Measurements from ENCODE around the gene TTLL11.

The TTLL11 gene

DNA sequence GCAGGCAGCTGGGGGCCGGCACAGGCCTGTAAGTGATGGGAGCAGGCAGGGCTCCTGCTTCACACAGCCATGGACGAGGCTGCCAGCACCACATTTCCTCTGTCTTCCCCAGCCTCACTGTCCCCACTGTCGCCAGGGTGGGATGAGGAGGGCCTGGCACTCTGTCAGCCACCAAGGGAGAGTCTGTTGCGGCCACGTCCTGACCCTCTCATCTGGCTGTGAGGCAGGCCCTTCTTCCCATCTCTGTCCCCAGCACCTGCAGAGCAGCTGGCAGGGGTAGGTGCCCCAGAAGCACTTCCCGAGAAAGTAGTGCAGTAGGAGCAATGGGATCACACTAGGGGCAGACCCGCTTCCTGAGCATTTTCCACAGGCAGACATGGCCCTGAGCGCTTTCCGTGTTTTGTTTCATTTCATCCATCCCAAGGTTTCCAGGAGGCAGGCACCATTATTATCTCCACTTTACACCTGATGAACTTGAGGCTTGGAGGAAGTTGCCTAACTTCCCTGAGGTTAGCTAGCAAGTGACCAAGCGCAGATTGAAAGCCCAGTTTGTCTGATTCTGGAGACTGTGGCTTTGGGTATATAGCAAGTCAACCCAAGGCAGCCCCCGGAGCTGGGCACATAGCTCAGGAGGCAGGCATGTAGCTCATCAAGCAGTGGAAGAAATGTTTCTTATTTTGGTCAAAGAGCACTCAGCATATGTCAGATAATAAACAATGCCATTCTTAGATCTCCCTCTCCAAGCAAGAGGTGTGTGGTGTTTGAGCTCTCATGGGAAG, 239.3 kb downstream of the TTLL11 start:
- Histone ChIP-seq H3K4me1 (ENCODE audit: insufficient read depth, low read length) (no peaks in the 10 kb centered on the region), H3K9ac (ENCODE audit: low read depth, low read length) (no peak overlapping the region), H3K9me3 (ENCODE audit: control insufficient read depth, insufficient read depth, low read length) (no peaks in the 10 kb centered on the region), H3K36me3 (ENCODE audit: insufficient read depth, low read length) (no peaks in the 10 kb centered on the region)

DNA sequence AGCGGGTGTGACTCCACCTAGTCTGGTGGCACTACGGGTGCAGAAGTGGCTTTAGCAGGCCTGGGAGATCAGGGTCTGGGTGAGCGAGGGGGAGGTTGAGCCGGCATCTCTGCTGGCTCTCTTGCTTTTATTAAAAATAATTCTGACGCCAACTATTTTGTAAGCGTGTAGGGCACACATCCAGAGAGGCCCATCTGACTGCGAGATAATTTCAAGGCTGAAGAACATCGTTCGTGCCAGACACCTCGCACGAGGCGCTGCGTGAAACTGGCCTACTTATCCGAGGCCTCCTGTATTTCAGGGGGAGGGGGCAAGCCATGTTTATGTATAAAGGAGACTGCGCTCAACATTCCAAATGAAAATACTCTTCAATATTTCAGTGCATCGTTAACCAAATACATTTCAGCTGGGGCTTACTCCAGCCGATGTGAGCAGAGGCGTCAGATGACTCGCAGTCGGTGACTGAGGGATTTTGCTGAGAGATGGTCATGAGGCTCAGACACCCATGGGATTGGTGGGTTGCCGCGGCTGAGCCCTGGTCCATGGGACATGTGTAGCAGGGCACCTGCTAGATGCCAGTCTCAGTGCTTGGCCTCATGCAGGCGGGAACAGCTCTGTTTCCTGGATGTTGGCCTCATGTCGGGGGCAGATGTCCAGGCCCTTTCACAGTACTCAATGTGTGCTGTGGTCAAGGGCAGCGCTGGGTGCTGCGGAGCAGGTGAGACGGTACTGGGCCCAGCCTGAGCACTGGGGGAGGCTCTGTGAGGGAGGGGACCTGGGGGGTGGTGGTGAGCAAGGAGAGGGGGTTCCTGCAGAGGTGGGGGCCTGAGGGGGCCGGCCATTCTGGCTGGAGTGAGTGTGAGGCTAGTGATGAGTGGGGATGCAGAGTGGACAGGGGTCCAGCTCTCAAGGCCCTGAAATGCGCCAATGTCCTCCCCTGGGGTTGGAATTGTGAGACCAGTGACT, 240.2 kb downstream of the TTLL11 start:
- no peaks in the 10 kb centered on the region for H3K9me3 ChIP-seq (ENCODE audit: control insufficient read depth, insufficient read depth, low read length)
- no peaks in the 10 kb centered on the region for H3K4me1 ChIP-seq (ENCODE audit: insufficient read depth, low read length)
- no peak overlapping the region for H3K9ac ChIP-seq (ENCODE audit: low read depth, low read length)
- H3K36me3 ChIP-seq (ENCODE audit: insufficient read depth, low read length): no peaks in the 10 kb centered on the region

DNA sequence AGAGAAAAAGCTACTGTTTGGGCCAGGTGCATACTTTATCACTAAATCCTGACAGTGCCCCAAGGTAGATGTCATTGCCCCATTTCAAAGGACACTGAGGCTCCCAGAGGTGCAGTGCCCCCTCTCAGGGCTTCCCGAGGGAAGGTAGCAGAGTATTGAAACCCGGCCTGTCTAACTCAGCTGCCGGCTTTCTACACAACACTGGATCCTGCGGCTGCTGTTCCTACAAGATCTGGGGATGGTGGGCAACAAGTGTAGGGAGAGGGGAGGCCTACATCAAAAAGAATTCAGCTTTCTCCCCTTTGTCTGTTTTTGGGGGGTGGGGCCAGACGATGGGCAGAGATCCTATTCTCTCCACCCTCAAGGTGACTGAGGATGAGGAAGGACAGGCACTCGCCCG, 240.9 kb downstream of the TTLL11 start:
- no peaks in the 10 kb centered on the region for H3K36me3 ChIP-seq (ENCODE audit: insufficient read depth, low read length)
- no peaks in the 10 kb centered on the region for H3K4me1 ChIP-seq (ENCODE audit: insufficient read depth, low read length)
- no peak overlapping the region for H3K9ac ChIP-seq (ENCODE audit: low read depth, low read length)
- no peaks in the 10 kb centered on the region for H3K9me3 ChIP-seq (ENCODE audit: control insufficient read depth, insufficient read depth, low read length)

DNA sequence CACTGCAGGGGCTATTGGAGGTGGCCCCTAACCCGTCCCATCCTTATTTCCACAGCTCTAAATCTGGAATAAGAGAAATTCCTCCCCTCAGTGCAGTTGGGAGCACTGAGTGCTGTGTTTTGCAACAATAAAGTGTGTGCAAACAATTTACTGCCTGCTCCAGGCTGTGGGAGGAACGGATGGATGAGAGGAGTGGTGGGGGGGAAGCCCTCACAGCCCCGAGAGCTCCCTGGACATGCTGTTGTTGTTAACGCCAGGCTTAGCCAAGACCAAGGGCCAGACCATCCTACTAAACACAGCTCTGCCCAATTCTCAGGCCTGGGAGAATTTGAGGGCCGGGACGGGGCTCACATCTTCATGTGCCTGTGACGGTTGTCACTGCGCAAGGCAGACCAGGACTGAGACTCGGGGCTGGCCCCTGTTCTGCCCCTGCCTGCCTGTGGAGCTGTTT, 241.4 kb downstream of the TTLL11 start:
- H3K9me3 ChIP-seq (ENCODE audit: control insufficient read depth, insufficient read depth, low read length): no peaks in the 10 kb centered on the region
- H3K9ac ChIP-seq (ENCODE audit: low read depth, low read length): no peak overlapping the region
- no peaks in the 10 kb centered on the region for H3K4me1 ChIP-seq (ENCODE audit: insufficient read depth, low read length)
- no peaks in the 10 kb centered on the region for H3K36me3 ChIP-seq (ENCODE audit: insufficient read depth, low read length)

DNA sequence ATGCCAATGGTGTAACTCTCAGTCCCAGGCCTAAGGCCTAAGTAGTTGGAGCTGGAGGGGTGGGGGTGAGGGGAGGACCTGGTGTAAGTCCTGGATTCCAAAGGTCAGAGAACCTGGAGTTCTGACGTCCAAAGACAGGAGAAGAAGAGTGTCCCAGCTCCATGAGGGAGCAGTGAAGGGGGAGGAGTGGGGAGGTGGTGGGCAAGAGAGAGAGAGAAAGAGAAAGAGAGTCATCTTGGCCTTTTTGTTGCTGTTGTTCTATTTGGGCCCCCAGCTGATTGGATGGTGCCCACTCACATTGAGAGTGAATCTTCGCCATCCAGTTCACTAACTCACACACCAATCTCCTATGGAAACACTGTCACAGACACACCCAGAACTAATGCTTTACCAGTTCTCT, 242.7 kb downstream of the TTLL11 start:
- Histone ChIP-seq H3K9me3 (ENCODE audit: control insufficient read depth, insufficient read depth, low read length) (no peaks in the 10 kb centered on the region), H3K4me1 (ENCODE audit: insufficient read depth, low read length) (no peaks in the 10 kb centered on the region), H3K9ac (ENCODE audit: low read depth, low read length) (no peak overlapping the region), H3K36me3 (ENCODE audit: insufficient read depth, low read length) (no peaks in the 10 kb centered on the region)

DNA sequence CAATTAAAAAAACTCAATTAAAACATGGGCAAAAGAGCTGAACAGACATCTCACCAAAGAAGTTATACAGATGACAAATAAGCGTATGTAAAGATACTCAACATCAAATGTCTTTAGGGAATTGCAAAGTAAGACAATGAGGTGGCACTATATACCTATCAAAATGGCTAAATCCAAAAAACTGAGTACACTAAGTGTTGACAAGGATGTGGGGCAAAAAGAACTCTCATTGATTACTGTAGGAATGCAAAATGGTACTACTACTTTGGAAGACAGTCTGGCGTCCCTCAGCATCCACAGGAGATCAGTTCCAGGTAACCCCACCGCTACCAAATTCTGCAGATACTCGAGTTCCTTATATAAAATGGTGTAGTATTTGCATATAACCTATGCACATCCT, 243.6 kb downstream of the TTLL11 start:
- Histone ChIP-seq H3K4me1 (ENCODE audit: insufficient read depth, low read length) (no peaks in the 10 kb centered on the region), H3K36me3 (ENCODE audit: insufficient read depth, low read length) (no peaks in the 10 kb centered on the region), H3K9ac (ENCODE audit: low read depth, low read length) (no peak overlapping the region), H3K9me3 (ENCODE audit: control insufficient read depth, insufficient read depth, low read length) (no peaks in the 10 kb centered on the region)

- Histone ChIP-seq H3K36me3 (ENCODE audit: insufficient read depth, low read length) (no peaks in the 10 kb centered on the region), H3K9me3 (ENCODE audit: control insufficient read depth, insufficient read depth, low read length) (no peaks in the 10 kb centered on the region), H3K9ac (ENCODE audit: low read depth, low read length) (no peak overlapping the region), H3K4me1 (ENCODE audit: insufficient read depth, low read length) (no peaks in the 10 kb centered on the region)
Measured at GRCh38 chr9:121844562-121844961, 248.5 kb downstream of the TTLL11 start.

DNA sequence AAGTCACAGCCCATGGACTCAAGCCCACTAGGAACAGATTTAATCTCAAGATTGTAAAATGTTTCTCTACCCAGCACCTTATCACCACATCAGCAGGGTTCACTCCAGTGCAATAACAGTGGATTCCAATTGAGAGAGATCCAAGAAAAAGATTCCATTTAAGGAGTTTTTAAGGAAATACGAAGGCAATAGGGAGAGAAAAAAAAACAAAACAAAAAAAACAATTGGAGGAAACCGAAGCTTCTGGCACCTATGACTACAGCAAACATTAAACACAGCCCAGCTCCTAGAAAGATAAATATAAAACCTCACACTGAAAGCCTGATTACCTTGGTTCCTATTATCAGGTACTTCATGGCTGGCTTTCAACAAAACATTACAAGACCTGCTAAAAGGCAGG, 249.0 kb downstream of the TTLL11 start:
- Histone ChIP-seq H3K36me3 (ENCODE audit: insufficient read depth, low read length) (no peaks in the 10 kb centered on the region), H3K9ac (ENCODE audit: low read depth, low read length) (no peak overlapping the region), H3K4me1 (ENCODE audit: insufficient read depth, low read length) (no peaks in the 10 kb centered on the region; the same call in 1 of the 2 replicates), H3K9me3 (ENCODE audit: control insufficient read depth, insufficient read depth, low read length) (no peaks in the 10 kb centered on the region)

DNA sequence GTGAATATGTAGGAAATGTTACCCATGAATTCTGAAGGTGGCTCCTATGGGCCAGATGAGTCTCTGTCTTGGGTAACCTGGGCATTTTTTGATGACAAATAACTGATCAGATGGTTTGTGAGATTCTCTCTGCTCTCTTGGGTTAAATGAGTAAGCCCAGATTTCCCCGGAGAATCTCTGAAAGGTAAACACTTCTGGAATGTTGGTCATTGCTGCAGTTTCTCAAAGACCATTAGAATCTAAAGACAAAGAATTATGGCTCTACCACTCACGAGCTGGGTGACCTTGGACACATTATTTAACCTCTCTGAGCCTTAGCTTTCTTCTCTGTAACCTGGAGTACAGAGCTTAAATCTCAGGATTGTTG, 250.5 kb downstream of the TTLL11 start:
- Histone ChIP-seq H3K4me1 (ENCODE audit: insufficient read depth, low read length) (peaks cover 7% of the 10 kb centered on the region), H3K36me3 (ENCODE audit: insufficient read depth, low read length) (no peaks in the 10 kb centered on the region), H3K9ac (ENCODE audit: low read depth, low read length) (no peak overlapping the region), H3K9me3 (ENCODE audit: control insufficient read depth, insufficient read depth, low read length) (no peaks in the 10 kb centered on the region)

DNA sequence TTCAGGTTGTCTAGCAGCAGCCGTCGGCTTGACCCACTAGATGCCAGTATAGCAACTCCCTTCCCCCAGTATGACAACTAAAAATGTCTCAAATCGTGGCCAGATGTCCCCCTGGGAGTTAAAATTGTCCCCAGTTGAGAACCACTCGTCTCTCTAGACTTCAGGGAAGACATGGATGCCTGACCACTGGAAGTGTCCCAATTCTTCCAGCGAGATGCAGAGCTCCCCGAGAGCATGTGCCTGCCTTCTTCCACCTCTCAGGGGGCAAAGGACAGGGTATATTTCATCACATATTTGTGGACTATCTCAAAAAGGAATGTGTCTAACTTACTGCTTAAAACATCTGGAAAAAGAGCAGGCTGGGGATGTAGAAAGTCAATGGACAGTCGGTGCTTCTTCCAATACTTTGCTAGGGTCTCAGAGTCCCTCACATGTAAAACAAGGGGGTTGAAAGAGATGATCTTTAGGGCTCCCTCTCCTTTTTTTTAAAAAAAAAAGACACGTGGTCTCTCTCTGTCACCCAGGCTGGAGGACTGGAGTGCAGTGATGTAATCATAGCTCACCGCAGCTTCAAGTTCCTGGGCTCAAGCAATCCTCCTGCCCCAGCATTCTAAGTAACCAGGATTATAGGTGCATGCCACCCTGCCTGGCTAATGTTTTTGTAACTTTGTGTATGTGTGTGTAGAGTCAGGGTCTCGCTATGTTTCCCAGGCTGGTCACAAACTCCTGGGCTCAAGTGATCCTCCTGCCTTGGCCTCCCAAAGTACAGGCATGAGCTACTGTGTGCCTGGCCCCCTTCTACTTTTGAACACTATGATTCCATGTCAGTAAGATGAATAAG, 251.1 kb downstream of the TTLL11 start:
- no peaks in the 10 kb centered on the region for H3K36me3 ChIP-seq (ENCODE audit: insufficient read depth, low read length)

DNA sequence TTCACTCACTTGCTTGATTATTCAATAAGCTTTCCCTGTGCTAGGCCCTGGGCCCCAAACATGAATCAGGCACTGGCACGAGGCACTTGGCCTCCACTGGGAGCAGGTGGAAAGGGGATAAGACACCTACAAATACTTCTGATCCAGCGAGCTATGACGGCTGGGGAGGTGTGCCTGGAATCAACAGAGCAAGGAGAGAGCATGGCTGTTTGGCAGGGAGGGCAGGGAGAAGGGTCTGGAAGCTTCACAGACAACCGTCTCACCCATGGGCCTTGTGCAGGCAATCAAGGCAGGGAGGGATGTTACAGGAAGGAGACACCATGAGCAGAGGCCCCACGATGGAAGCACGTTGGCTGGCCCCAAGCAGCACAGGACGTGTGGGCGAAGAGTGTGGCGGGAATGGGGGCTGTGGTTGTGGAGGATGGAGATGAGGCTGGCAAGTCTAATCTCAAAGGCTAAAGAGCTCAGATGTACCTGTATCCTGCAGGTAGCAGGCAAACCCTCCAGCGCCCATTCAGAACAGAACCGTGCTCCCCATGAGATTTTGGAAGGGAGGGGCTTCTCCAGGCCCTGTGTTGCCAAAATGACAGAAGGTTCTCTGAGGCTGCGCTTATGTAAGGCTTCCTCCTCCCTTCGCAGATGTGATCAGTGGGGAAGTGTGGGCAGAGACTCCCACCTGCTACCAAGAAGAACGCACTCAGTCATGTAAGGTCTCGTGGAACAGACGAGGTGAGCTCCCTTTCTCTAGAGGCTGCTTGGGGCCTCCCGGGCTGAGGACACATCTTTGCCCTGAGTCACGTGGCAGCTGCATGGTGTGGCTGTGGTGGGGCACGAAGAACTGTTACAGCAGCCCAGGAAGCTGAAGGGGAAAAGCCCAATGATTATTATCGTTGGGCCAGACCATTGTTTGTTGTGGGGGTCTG, 252.0 kb downstream of the TTLL11 start:
- H3K36me3 ChIP-seq (ENCODE audit: insufficient read depth, low read length): no peaks in the 10 kb centered on the region
- peaks cover 8% of the 10 kb centered on the region for H3K4me1 ChIP-seq (ENCODE audit: insufficient read depth, low read length)
- no peaks in the 10 kb centered on the region for H3K9me3 ChIP-seq (ENCODE audit: control insufficient read depth, insufficient read depth, low read length)
- H3K9ac ChIP-seq (ENCODE audit: low read depth, low read length): no peak overlapping the region

More for the DNA sequence above, 251.1 kb downstream of the TTLL11 start:
- H3K4me1 ChIP-seq (ENCODE audit: insufficient read depth, low read length): peaks cover 8% of the 10 kb centered on the region
- H3K9ac ChIP-seq (ENCODE audit: low read depth, low read length): no peak overlapping the region
- H3K9me3 ChIP-seq (ENCODE audit: control insufficient read depth, insufficient read depth, low read length): no peaks in the 10 kb centered on the region

DNA sequence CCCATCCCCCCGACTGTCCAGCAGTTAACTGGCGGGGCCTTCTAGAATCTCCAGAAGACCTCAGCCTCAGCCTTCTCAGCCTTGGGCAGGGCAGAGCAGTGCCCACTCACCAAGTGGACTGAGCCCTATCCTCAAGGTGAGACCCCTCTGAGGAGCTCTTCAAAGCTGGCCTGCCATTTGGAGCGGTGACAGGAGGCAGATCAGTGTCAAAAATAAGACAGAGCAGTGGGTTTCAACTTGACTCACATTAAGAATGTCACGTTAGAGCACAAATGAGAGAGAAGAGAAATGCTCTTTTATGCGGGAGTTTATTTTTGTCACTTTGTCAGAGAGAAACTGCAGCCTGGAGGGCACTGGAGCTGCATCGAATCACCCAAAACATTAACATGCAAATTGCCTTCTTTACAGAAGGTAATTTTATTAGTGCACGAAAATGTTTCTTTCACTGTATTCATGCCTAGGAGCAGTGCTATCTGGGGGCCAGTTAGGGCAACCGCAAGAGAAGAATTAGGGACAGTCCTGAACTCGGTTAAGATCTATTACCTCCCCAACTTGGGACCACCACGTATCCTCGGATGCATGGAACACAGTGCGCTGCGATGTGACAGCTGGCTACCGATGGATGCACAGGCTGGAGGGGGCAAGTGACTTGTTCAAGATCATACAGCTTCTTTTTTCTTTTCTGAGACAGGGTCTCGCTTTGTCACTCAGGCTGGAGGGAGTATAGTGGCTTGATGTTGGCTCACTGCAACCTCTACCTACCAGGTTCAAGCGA, 253.2 kb downstream of the TTLL11 start:
- H3K36me3 ChIP-seq (ENCODE audit: insufficient read depth, low read length): no peaks in the 10 kb centered on the region
- H3K4me1 ChIP-seq (ENCODE audit: insufficient read depth, low read length): peaks cover 8% of the 10 kb centered on the region
- no peak overlapping the region for H3K9ac ChIP-seq (ENCODE audit: low read depth, low read length)
- no peaks in the 10 kb centered on the region for H3K9me3 ChIP-seq (ENCODE audit: control insufficient read depth, insufficient read depth, low read length)
